GM21576 (cell line): ENCODE results near the gene LBHD2.

Experiments used
- ATAC-seq: cut with Tn5 transposase; IDR thresholded peaks from one replicate; pipeline ENCODE4 v1.9.1; 2021; ENCODE audit warnings: mild to moderate bottlenecking, moderate library complexity; ENCODE audit not compliant: unreplicated experiment

The LBHD2 gene

GRCh38 chr14:103129301-103130016 is 45.4 kb downstream of the LBHD2 start:
- ATAC-seq = no peak

- no peak for ATAC-seq
Observed at GRCh38 chr14:103130017-103130764, 46.2 kb downstream of the LBHD2 start.

GRCh38 chr14:103130965-103131364 is 47.0 kb downstream of the LBHD2 start:
- no peak for ATAC-seq

GRCh38 chr14:103131580-103131979 is 47.6 kb downstream of the LBHD2 start:
- no peak for ATAC-seq

- no peak for ATAC-seq
Observed at GRCh38 chr14:103132381-103133209, 48.6 kb downstream of the LBHD2 start.

GRCh38 chr14:103133210-103134140 is 49.5 kb downstream of the LBHD2 start:
- ATAC-seq = no peak

- ATAC-seq = no peak
Observed at GRCh38 chr14:103134405-103134804, 50.4 kb downstream of the LBHD2 start.

- no peak for ATAC-seq
Observed at GRCh38 chr14:103134919-103135318, 50.9 kb downstream of the LBHD2 start.

GRCh38 chr14:103135333-103136260 is 51.6 kb downstream of the LBHD2 start:
- no peak for ATAC-seq

- no peak for ATAC-seq
Observed at GRCh38 chr14:103136388-103137271, 52.6 kb downstream of the LBHD2 start.

GRCh38 chr14:103137689-103138300 is 53.8 kb downstream of the LBHD2 start:
- ATAC-seq = no peak

- ATAC-seq = no peak
Observed at GRCh38 chr14:103138301-103139131, 54.5 kb downstream of the LBHD2 start.

- ATAC-seq = no peak
Observed at GRCh38 chr14:103139132-103140025, 55.4 kb downstream of the LBHD2 start.
